UCSD-AML1 (cell line): ENCODE results near the gene LRP11.
A peak's percentile ranks its signal among the peaks of the same experiment; 100 is the strongest.
"Not testable (repeated sequence)": the region's sequence is repeated elsewhere in the genome, so short reads cannot be mapped to it uniquely, and the experiment has no call there.

ENCODE experiments used
- DNase-seq: peaks from one replicate; lab custom pipeline; 2025; ENCODE audit not compliant: unreplicated experiment; lab: John Stamatoyannopoulos, UW

The LRP11 gene, protein sequence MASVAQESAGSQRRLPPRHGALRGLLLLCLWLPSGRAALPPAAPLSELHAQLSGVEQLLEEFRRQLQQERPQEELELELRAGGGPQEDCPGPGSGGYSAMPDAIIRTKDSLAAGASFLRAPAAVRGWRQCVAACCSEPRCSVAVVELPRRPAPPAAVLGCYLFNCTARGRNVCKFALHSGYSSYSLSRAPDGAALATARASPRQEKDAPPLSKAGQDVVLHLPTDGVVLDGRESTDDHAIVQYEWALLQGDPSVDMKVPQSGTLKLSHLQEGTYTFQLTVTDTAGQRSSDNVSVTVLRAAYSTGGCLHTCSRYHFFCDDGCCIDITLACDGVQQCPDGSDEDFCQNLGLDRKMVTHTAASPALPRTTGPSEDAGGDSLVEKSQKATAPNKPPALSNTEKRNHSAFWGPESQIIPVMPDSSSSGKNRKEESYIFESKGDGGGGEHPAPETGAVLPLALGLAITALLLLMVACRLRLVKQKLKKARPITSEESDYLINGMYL

DNA sequence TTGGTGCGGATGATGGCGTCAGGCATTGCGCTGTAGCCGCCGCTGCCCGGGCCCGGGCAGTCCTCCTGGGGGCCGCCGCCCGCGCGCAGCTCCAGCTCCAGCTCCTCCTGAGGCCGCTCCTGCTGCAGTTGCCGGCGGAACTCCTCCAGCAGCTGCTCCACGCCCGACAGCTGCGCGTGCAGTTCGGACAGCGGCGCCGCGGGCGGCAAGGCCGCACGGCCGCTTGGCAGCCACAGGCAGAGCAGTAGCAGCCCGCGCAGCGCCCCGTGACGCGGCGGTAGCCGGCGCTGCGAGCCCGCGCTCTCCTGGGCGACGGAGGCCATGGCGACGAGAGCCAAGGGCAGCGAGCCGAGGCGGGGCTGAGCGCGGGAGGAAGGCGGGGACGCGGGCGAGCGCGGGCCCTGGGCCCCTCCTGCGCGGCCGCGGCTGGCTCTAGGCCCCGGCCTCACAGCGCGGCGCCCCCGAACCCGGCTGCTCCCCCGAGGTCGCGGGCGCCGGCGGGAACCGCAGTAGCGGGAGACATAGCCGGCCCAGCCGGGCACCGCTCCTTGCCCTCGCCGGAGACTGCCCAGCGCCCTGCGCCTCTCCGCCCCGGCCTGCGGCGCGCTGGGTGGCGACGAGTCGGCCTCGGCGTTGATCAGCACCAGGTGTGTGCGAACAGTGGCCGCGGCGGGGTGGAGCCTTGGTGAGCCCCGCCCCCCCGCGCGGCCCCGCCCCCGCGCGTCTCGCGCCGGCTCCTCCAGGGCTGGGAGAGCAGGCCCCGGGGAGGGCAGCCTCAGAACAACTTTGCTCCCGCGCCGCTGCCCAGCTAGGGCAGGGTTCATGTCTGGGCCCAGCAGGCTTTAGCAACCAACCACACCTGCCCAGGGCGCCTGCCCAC, at the start of gene LRP11:
Gene LRP11, minus strand, starts transcription at position 662 of the 880 bp plus-strand sequence. Its CDS starts 339 bp downstream, at position 323.
- peak; percentile 85 for DNase-seq

DNA sequence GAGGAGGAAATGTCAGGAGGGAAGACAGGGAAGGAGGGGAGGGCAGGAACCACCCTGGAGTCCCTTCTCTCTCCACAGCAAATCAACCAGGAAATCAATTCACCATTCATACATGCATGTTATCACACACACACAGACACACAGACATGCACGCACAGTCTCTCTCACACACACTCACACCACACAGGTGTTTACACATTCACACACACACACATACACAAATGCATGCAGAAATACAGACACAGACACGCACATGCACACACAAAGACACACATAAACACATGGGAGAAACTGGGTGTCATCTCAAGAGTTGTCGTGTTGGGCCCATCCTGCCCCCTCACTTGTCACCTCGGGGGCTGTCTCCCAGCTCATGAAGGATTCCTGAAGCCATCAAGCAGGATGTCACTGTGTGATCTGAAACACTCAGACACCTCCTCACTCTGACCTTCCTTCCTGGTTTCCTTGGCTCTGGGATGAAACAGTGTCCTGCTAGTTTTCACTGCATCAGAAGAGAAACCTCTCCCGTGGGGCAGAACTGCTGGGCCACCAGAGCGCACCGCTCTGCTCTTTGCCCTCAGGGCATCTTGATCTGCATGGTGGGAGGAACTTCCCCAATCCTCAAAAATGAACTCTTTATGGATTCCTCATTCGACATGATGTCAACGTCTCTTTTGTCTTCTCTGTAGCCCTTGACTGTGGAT, 49.5 kb upstream of the LRP11 start:
- DNase-seq: no peak

DNA sequence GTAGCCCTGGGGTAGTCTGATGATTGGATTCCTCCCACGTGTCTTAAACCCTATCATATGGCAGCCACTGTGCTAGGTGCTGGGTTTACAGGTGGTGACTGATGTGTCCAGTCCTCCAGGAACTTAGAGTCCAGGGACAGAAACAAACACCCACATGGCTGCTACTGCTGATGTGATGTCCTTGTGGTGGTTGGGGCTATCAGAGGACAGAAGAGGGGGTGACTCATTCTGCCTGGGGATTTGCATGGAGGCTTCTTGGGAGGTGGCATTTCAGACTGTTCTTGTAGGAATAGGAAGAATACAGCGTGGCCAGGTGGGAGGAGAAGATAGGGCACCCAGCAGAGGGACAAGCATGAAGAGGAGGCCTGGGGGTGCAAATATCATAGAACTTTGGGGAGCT, 48.9 kb upstream of the LRP11 start:
- DNase-seq: no peak

DNA sequence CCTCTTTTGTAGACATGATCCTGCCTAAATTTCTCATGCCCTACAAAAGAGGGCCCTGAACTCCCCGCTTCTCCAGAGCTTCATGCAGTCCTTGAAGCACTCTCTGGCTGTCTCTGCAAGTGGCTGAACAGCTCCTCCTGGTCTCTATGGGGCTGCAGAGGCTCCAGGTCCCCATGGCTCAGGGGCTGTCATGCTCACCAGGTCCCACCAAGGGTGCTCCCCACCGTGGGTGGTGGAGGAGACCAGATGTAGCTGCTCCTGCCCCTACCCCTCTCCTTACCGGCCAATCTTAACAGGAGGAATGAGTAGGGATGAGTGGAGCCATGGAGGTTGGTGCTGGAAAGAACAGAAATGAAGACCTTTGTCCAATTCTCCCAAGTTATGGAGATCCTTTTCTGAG, 48.5 kb upstream of the LRP11 start:
- not testable (repeated sequence) for DNase-seq

DNA sequence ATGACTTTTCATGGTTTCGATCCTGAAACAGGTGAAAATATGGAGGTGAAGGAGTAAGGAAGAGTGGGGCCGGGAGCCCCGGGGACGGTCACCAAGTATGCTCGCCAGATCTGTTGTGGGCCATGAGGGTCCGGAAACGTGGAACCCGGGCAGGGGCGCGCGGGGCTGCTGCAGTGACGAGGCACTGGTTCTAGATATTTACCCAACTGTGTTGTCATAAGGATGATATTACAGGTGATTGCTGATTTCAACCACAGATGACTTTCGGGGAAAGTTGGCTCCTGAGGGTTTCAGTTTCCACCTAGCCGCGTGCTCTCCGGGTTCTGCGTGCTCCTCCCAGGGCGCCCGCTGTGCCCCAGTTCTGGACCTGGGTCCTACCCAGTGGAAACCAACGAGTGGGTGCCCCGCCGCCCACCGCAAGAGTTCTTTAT, 46.6 kb upstream of the LRP11 start:
- DNase-seq: no peak

DNA sequence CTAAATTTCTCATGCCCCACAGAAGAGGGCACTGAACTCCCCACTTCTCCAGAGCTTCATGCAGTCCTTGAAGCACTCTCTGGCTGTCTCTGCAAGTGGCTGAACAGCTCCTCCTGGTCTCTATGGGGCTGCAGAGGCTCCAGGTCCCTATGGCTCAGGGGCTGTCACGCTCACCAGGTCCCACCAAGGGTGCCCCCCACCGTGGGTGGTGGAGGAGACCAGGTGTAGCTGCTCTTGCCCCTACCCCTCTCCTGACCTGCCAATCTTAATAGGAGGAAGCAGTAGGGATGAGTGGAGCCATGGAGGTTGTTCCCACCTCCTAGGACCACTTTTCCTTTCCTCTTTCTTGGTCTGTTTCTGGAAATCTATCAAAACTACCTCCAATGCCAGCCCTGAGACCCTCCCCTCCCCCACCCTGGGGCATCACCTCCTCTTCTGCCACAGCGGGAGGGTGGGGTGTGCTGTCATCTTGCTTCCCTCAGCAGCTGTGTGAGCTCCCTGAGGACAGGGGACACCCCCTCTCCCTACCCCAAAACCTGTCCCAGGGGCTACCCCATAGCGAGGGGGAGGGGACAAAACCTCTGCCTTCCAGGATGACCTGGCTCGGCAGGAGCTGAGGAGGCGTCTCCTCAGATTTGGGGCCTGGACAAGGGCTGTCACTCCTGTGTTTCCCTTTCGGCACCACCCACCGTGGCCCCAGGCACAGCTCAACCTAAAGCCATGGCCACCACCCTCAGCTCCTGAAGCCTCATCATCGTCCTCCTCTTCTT, 45.7 kb upstream of the LRP11 start:
- DNase-seq: no peak

DNA sequence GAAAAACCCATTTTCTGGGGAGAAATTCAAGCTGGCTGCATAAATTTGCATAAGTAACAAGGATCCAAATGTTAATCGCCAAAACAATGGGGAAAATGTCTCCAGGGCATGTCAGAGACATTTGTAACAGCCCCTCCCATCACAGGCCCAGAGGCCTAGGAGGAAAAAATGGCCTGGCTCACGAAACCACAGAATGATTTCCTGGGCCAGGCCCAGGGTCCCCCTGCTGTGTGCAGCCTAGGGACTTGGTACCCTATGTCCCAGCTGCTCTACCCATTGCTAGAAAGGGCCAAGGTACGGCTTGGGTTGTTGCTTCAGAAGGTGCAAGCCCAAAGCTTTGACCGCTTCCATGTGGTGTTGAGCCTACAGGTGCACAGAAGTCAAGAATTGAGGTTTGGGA, 44.3 kb upstream of the LRP11 start:
- not testable (repeated sequence) for DNase-seq

DNA sequence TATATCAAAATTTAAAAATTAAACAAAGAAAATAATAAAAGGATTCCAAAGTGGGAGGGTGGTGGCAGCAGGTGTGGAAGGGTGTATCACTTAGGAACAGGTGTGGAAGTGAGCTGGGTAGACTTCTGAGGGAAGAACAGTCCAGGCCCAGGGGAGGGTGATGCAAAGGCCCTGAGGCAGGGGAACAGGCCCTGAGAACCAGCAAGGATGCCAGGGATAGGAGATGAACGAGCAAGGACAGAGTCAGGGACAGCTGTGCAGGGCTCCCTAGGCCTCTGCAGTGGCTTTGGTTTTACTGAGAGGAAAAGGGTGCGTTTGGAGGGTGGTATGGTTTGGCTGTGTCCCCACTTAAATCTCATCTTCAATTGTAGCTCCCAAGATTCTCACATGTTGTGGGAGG, 43.2 kb upstream of the LRP11 start:
- DNase-seq: no peak

DNA sequence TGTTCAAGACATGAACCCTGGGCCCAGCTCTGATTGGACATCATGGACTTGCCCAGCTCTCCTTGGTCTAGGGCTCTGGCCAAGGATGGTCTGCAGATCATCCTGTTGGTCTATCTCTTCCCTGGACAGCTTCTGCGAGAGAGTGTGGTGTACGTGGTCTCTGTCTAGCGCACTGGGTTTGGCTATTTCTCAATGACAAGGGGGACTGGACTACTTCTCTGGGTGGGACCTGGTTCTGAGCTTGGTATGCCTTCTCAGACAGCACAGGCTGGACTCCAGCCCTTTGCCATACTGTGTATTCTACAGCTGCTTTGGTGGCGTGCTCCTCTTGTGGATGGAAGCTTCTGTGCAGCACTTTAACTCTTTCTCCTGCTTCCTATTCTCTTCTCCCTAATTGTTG, 42.2 kb upstream of the LRP11 start:
- no peak for DNase-seq

DNA sequence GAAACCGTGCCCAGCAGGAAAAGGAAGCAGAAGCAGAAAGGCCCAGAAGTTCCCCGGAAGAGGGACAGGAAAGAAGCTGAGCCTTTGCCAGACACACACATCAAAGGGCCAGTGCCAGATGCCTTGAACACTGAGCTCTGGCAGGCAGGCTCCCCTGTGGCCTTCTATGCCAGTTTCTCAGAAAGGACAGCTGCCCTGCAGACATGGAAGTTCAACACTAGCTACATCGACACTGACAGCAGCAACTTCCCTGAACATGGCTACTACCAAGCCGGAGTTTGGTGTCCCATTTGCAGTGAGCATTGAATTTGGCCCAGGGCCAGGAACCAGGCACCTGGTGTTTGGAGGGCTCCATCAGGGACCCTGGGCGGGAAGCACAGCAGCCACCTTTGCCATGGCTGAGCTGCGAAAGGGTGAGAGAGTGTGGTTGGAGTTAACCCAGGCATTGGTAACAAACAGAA, 41.8 kb upstream of the LRP11 start:
- DNase-seq: no peak

DNA sequence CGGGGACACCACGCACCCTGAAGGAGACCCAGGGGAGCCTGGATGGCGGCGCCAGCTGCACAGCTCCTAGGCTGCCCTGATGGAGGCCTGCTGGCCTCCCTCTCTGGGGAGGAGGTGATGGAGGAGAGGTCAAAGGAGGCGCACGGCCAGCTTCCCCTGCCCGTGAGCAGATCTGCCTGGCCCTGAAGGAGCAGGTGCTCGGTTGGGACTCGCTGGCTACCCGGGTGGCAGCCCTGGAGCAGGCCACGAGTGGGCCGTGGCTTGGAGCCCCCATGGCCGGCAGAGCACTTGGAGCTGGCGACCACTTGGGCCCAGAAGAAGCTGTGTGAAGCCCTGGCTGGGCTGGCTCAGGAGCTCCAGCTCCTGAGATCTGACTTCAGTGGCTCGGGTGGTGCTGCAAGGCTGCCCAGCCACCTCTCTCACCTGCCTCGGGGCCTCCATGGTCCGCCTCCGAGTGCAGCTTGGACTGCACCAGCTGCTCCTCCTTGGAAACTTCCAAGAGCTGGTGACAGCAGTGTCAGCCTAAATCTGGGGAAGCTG, 41.3 kb upstream of the LRP11 start:
- DNase-seq: no peak

DNA sequence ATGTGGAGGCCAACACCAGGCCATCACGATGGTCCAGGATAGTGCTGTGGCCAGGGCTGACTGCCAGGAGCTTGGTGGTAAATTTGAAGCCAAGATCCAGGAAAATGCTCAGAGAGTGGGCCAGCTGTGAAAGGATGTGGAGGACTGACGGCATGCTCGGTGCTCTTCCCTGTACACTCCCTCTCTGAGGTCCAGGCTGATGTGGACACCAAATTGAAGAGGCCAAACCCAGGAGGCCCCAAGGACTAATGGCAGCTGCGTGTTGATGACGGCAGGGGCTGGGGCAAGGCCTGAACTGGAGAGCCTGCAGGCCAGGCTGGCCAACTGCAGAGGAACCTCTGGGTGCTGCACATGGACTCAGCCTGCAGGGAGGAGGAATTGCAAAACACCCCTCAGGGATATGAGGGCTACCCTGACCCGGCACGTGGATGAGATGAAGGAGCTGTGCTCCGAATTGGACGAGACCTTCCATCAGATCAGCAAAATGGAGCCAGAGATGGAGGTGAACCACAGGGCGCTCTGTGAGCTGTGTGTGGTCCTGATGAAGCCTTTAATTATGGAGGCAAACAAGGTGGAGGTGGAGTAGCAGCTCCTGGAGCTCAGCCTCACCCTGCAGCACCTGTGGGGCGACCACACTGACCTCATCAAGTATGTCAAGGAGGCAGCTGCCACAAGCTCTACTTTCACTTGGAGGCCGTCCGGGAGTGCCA, 40.7 kb upstream of the LRP11 start:
- DNase-seq: no peak

DNA sequence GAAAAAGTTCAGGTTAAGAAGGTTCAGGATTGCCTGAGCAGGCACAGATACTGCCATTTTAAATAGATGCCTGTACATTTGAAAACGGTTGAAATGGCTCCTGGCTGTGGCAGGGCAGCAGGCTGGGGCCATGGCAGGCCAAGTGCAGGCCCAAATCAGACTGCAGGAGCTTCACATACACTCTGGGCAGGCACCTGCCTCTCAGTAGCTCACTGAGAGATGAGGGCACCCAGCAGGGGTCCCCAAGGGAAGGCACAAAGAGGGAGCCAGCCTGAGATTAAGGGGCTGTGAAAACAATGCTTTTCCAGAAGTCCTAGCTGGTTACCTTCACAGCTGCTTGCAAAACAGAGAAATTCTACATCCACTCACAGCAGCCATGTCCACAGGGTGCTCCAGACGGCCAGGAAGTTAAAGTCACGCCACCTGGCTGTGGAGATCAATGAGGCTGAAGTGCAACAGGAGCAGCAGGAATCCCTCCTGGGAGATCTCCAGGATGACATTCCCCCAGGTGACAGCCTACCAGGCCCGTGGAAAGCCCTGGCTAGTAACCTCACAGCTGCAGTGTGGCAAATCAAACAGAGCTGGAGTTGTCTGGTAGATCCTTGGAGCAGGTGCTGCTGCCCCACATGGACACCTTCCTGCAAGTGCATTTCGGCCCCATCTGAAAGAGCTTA, 39.9 kb upstream of the LRP11 start:
- no peak for DNase-seq

DNA sequence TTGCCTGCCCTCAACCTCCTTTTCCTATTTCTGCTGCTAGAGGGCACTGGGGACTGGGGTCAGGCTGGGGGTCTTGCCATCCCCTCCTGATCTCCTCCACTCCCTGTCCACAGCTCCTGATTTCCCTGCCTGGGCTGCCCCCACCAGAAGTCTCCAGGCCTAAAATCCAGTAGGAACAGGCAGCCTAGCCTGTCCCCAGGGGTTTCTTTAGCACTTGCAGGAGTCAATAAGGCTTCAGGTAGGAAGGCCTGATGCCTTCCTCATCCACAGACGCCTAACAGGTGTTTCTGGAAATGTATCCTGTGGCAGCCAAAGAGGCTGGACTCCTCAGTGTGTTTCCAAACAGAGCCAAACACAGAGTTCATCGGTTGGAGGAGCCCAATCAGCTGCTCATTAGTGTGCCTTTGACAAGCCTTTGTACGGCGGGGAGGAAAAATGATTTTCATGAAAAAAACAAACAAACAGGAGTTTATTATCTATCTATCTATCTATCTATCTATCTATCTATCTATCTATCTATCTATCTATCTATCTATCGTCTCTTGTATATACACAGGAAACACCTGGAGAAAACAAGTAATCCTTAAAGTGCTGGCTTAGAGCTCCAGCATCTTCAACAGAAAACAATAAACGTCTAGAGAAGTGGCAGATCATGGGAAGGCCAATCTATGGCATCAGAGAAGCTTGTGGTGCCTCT, 37.4 kb upstream of the LRP11 start:
- no peak for DNase-seq

DNA sequence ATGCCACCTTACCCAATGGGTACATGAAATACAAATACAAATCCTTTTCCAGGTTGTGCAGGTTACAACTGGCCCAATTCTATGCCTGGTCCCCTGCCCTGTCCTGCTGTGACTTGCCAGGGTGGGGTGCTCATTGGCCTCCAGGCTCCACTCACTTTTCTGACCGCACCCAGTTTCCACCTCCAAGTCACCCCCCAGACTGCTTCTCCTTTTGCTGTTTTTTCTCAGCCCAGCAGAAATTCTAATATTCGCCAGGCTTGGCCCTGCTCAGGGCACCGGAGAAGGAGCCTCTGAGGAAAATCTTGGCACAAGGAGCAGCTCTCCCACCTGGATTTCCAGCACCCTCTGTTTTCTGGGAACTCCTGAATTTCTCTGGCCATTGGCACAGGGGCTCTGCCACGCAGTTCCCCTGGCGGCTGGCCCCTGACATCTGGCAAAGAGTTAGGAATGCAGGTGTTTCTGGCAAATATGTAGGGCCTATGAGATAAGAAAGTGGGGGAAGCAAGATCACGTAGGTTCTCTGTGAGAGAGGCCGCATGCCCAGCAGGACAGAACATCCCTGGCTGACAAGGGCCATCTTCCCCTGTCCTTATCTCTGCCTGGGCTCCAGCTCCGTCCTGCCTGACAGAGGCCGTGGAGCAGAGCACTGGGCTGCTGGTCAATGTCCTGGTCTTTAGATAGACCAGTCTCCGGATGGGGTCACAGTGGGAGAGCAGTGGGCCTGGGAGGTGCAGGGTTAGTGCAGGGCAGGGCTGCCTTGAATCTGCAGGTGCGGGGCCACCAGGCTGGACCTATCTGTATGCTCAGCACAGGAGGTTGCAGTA, 36.7 kb upstream of the LRP11 start:
- DNase-seq: no peak

DNA sequence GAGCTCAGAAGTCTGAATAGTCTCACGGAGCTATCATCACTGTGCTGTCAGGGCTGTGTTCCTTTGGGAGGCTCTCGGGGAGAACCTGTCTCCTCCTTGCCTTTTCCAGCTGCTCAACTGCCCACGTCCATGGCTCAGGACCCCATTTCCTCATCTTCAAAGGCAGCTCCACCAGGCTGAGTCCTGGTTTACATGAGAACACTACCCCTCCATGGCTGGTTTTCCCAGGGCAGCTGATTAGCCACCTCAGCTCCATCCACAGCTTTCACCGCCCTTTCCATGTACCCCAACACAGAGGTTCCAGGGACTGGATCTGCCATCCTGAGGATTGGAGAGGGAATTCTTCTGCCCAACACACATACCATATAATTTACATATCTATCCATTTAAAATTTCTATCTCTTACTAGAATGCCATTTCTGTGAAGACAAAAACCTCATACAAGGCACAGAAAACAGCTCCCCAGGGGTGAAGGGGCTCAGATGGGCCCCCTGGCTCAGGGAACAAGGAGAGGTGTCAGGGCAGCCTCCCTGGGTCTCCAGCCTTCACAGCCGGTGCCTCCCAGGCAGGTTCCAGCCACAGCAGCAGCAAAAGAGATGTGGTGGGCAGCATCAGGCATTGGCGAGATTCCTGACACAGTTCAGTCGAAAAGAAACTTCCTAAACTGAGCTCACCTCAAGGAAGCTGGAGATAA, 35.9 kb upstream of the LRP11 start:
- no peak for DNase-seq

DNA sequence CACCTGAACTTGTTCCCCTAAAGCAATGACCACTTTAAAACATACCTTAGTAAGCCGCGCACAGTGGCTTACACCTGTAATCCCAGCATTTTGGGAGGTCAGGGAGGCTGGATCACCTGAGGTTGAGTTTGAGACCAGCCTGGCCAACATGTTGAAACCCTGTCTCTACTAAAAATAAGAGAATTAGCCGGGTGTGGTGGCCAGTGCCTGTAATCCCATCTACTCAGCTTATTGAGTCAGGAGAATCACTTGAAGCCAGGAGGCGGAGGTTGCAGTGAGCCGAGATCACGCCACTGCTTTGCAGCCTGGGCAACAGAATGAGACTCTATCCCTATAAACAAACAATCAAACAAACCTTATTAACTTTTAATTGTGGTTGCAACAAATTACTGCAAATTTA, 35.3 kb upstream of the LRP11 start:
- no peak for DNase-seq
